H54 (cell line): ENCODE measurements around the gene HECTD4.

ENCODE experiments used
- DNase-seq: peaks from one replicate; pipeline ENCODE4 v3.0.0; 2011; ENCODE audit warnings: low spot score, mixed read lengths; ENCODE audit not compliant: insufficient read length
- FAIRE-seq: peaks from 3 replicates; lab custom pipeline; 2011; peaks lifted over from hg19 to GRCh38; lab: Jason Lieb, UNC
- POLR2A ChIP-seq: IDR thresholded peaks from 2 replicates; pipeline ENCODE4 v1.6.1; 2011; ENCODE audit warnings: low read depth, mild to moderate bottlenecking, low read length

HECTD4 gene, protein sequence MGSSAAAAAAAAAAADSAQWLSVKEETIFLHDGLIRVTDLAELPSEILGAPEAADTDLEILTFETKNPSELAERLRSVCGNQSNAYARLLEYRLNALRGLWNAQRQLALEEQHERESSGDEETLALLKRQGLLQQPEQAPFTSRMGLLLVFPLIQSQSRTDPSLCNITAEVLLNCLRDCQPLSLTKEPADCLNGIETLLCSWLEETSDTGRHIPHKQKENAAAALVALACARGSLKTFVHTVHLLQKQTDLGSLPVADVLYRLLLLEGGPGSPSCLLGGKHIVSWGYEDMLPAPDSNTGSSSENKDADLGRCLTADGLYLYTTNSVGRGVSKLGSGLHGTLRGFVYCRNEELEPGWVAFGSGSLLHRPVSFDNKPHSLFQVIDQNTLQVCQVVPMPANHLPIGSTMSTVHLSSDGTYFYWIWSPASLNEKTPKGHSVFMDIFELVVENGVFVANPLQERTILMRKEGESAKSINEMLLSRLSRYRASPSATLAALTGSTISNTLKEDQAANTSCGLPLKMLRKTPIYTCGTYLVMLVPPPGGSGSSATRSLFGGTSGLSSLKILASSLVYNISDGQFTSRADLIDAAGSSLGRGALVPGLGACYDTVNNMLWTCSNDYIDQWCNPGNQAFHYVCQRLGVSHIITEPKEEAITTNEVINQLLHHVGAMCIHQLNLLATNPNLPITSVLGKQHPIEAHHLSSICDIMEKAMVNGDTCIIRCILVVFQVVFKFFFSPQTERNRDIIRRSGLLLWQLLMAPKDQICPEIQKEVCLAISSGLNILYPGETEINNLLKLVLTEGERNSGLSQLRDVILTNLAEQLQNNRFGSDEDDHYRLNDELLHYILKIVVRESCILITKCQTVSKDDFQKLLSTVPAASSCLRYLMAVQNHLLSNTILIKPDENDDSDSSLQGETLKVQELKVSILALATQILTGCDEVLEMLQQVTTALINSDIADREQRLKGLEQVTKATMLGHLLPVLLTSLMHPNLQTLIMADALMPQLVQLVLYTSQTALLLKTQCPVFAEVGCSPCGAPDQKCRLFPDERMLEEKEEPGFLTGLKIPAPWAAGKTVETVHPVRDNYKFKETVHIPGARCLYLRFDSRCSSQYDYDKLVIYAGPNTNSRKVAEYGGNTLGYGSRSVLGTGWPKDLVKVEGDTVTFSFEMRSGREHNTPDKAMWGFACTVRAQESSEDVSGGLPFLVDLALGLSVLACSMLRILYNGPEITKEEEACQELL (N-terminal part only)

GRCh38 chr12:112381883-112382796 lies at the start of gene HECTD4:
Gene HECTD4, minus strand, starts transcription at chr12:112382431. Its CDS starts 303 bp downstream, at chr12:112382128.
- FAIRE-seq (peak; percentile 23), DNase-seq (peak; percentile 95)
- peak; percentile 81 for TF ChIP-seq POLR2A

DNA sequence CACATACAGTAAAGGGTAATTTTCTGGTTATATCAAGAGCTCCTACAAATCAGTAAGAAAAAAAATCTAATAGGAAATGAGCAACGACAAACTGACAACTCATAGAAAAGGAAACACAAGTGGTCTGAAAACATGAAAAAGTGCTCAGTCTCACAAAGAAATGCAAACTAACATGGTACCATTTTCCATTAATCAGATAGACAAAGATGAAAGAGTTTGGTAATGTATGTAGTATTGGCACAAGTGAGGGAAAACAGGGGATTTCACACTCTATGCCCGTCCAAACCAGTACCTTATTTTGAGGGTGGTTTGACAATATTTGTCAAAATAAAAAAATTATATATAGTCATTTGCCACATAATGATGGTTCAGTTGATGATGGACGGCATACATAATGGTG lies 49.7 kb upstream of the HECTD4 start:
- DNase-seq (no peak), FAIRE-seq (no peak)
- no peak for TF ChIP-seq POLR2A

DNA sequence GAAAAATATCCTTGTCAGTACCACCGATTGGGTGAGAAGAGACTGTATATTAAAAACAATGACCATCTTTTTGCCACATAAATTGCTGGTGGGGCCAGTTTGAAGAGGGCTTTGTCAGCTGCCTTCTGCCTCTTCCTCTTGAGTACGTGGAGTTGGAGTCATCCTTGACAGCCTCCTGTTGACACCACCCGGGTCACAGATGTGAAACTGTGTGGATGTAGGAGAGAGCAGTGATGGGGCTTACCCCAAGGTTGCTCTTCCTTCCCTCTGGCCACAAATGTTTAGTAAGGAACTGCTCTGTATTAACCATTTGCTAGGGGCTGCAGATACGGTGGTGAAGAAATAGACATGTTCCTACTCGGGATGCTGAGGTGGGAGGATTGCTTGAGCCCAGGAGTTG lies 48.7 kb upstream of the HECTD4 start:
- no peak for DNase-seq
- TF ChIP-seq POLR2A: no peak
- no peak for FAIRE-seq

DNA sequence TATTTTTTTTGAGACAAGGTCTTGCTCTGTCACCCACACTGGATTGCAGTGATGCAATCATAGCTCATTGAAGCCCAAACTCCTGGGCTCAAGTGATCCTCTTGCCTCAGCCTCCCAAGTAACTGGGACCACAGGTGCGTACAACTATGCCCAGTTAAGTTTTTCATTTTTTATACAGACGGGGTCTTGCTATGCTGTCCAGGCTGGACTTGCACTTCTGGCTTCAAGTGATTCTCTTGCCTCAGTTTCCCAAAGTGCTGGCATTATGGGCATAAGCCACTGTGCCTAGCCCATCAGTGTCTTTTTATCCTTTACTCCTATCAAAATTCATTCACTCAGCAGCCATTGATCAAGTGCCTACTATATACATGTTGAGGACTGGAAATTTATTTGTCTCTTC lies 45.5 kb upstream of the HECTD4 start:
- no peak for DNase-seq
- no peak for TF ChIP-seq POLR2A
- FAIRE-seq: no peak

- no peak for TF ChIP-seq POLR2A
- FAIRE-seq (no peak), DNase-seq (no peak)
Observed at GRCh38 chr12:112425582-112426382, 43.6 kb upstream of the HECTD4 start.

- DNase-seq (no peak), FAIRE-seq (no peak)
- TF ChIP-seq POLR2A: no peak
Observed at GRCh38 chr12:112424126-112424525, 41.9 kb upstream of the HECTD4 start.

DNA sequence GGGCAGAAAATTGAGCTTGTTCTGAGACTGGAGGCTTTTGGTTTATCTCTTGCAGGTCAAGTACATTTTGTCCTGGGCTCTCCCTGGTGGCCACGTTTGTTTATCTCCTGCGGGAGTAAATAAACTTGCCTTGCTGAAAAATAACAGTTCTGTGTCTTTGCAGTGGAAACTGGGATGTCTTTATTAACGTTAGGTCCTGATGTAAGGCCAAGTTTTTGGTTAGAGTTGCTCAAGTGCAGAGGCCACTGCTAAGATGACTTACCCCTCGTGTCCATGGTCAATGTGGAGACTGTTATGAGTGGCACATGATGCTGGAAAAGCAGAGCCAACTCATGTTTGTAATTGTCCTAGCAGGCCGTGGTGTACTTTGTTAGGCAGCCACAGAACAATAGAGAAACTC lies 40.3 kb upstream of the HECTD4 start:
- FAIRE-seq: no peak
- TF ChIP-seq POLR2A: no peak
- no peak for DNase-seq

DNA sequence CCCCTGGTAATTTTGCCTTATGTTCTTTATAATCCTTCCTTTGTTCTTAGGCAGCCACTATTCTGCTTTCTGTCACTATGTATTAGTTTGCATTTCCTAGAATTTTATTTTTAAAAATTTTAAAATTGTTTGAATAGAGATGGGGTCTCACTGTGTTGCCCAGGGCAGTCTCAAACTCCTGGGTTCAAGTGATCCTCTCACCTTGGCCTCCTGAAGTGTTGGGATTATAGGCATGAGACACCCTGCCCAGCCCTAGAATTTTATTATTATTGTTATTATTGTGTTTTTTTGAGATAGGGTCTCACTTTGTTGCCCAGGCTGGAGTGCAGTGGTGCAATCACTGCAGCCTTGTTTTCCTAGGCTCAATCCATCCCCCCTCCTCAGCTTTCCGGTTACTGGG lies 39.1 kb upstream of the HECTD4 start:
- FAIRE-seq: no peak
- DNase-seq: no peak
- no peak for TF ChIP-seq POLR2A

DNA sequence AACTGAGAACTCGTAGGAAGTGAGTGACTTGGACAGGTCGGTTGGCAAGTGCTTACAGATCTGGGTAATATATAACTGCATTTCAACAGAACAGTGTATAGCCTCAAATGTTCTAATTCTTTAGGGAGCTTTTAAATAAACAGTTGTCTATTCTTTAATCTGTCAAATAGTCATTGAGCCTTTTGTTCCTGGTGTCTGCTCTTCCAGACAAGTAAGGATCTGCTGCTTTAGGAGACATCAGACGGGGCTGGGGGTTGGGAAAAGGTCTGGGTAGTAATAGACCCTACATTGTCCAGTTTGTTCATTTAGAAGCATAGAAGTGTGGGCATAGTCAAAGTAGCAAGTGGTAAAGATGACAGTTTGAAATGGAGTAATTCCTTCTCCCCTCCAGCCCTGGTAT lies 38.5 kb upstream of the HECTD4 start:
- no peak for TF ChIP-seq POLR2A
- FAIRE-seq (no peak), DNase-seq (no peak)

GRCh38 chr12:112419297-112420133 lies 37.3 kb upstream of the HECTD4 start:
- DNase-seq (peak; percentile 82), FAIRE-seq (no peak)
- TF ChIP-seq POLR2A: no peak

- FAIRE-seq (no peak), DNase-seq (peak; percentile 69)
- peak; percentile 95 for TF ChIP-seq POLR2A
Observed at GRCh38 chr12:112418608-112419296, 36.5 kb upstream of the HECTD4 start, which contains the start of gene PTPN11. Gene PTPN11, plus strand, starts transcription at chr12:112418947. Its CDS starts 165 bp downstream, at chr12:112419112.
